Activated CD4-positive, alpha-beta T cell treated with anti-CD3 and anti-CD28 coated beads for 4 hours (primary cell): ENCODE results near the gene ANGPT4.
A peak's percentile ranks its signal among the peaks of the same experiment; 100 is the strongest.
"Not testable (repeated sequence)": the region's sequence is repeated elsewhere in the genome, so short reads cannot be mapped to it uniquely, and the experiment has no call there.

ENCODE experiments used
- DNase-seq, 2 donors: peaks; one replicate each; pipeline ENCODE4 v3.0.0-alpha.2; 2020

ANGPT4 gene

GRCh38 chr20:872855-873520, 43.1 kb downstream of the ANGPT4 start:
- no peak for DNase-seq

- DNase-seq, result no peak
These were observed 44.2 kb downstream of the ANGPT4 start for GRCh38 chr20:871948-872347.

- DNase-seq, result no peak
These were observed 44.7 kb downstream of the ANGPT4 start for GRCh38 chr20:871436-871835.

- no peak for DNase-seq
These were observed 45.4 kb downstream of the ANGPT4 start for GRCh38 chr20:870758-871157.

- DNase-seq, result no peak
These were observed 46.5 kb downstream of the ANGPT4 start for GRCh38 chr20:869606-870005.

GRCh38 chr20:868279-868678, 47.9 kb downstream of the ANGPT4 start:
- DNase-seq, result no peak

- DNase-seq, result no peak
These were observed 50.7 kb downstream of the ANGPT4 start for GRCh38 chr20:865440-865839.

- no peak for DNase-seq
These were observed 55.2 kb downstream of the ANGPT4 start for GRCh38 chr20:860891-861290.

GRCh38 chr20:859751-860231, 56.3 kb downstream of the ANGPT4 start:
- no peak for DNase-seq

- DNase-seq, result no peak
These were observed 58.1 kb downstream of the ANGPT4 start for GRCh38 chr20:858011-858410.

- DNase-seq, result peak; percentile 31 to 58
These were observed 59.8 kb downstream of the ANGPT4 start for GRCh38 chr20:856361-856775.

- DNase-seq, result no peak
These were observed 60.4 kb downstream of the ANGPT4 start for GRCh38 chr20:855466-856360.

- no peak for DNase-seq
These were observed 61.5 kb downstream of the ANGPT4 start for GRCh38 chr20:854601-855000.

GRCh38 chr20:853406-853996, 62.6 kb downstream of the ANGPT4 start:
- no peak for DNase-seq

GRCh38 chr20:848731-849130, 67.4 kb downstream of the ANGPT4 start:
- not testable (repeated sequence) for DNase-seq

- DNase-seq, result no peak
These were observed 67.9 kb downstream of the ANGPT4 start for GRCh38 chr20:848193-848592.

- peak; percentile 37 to 56 for DNase-seq
These were observed 69.2 kb downstream of the ANGPT4 start for GRCh38 chr20:846894-847278.

GRCh38 chr20:845941-846893, 69.9 kb downstream of the ANGPT4 start:
- no peak for DNase-seq

- no peak for DNase-seq
These were observed 70.8 kb downstream of the ANGPT4 start for GRCh38 chr20:845226-845868.

GRCh38 chr20:844473-845225, 71.5 kb downstream of the ANGPT4 start:
- peak; percentile 91 to 92 for DNase-seq

- no peak for DNase-seq
These were observed 72.2 kb downstream of the ANGPT4 start for GRCh38 chr20:843912-844311.
